Naive thymus-derived CD4-positive, alpha-beta T cell (primary cell): ENCODE measurements around the gene GPC6. TPM values are rescaled to one million over a fixed set of nuclear protein-coding genes. Genes with fewer than 3 reads are reported as not detected.

ENCODE experiments used
- ATAC-seq: fragments of 150-1000 bp; cut with Tn5 transposase; 2 replicates; pipeline ENCODE4 v1.10.0; 2021; ENCODE audit warnings: mild to moderate bottlenecking, moderate library complexity
- CTCF ChIA-PET: fragments of 350-600 bp; sonication (Branson Sonifier 250); formaldehyde crosslinking; loops from one replicate; lab custom pipeline; 2021; ENCODE audit warnings: antibody characterized with exemption; lab: Charles Lee
- POLR2A ChIA-PET: fragments of 350-600 bp; sonication (Branson Sonifier 250); formaldehyde crosslinking; loops from one replicate; lab custom pipeline; 2021; ENCODE audit warnings: antibody characterized with exemption, inconsistent platforms; lab: Charles Lee
- DNase-seq, 9 donors: peaks; one replicate each; pipeline versions ENCODE4 v3.0.0 to v3.0.0-alpha.2; 2020 to 2022; ENCODE audit warnings: mixed read lengths in 1 of 9
- H3K27ac ChIP-seq: one replicate; pipeline ENCODE4 v1.7.0; 2013; ENCODE audit warnings: mild to moderate bottlenecking, low read depth, low read length, moderate library complexity
- H3K27me3 ChIP-seq, 2 donors: one replicate each; pipeline ENCODE4 v1.7.0; 2013; ENCODE audit warnings: low read length in 2 of 2, mild to moderate bottlenecking in 2 of 2, moderate library complexity in 2 of 2; ENCODE audit not compliant: control insufficient read depth in 2 of 2, insufficient read depth in 2 of 2
- H3K36me3 ChIP-seq, 3 experiments: 1 replicate in 2 of 3; 2 replicates in 1 of 3; pipeline ENCODE4 v1.7.0; 2013; ENCODE audit warnings: low read length in 3 of 3, mild to moderate bottlenecking in 3 of 3, moderate library complexity in 1 of 3; ENCODE audit not compliant: insufficient read depth in 3 of 3, control insufficient read depth in 2 of 3
- H3K4me1 ChIP-seq, 2 donors: one replicate each; pipeline ENCODE4 v1.7.0; 2013; ENCODE audit warnings: low read length in 2 of 2, mild to moderate bottlenecking in 2 of 2, moderate library complexity in 1 of 2; ENCODE audit not compliant: control insufficient read depth in 2 of 2, insufficient read depth in 2 of 2
- H3K4me3 ChIP-seq: 2 replicates; pipeline ENCODE4 v1.7.0; 2013; ENCODE audit warnings: mild to moderate bottlenecking, low read length
- H3K9me3 ChIP-seq, 3 experiments: 1 replicate in 2 of 3; 2 replicates in 1 of 3; pipeline ENCODE4 v1.7.0; 2013; ENCODE audit warnings: low read length in 3 of 3; ENCODE audit not compliant: control insufficient read depth in 2 of 3
- H3K27ac Mint-ChIP-seq, 9 donors: one replicate each; pipeline ENCODE4 v1.8.0; 2020 to 2022; ENCODE audit warnings: mixed read lengths in 9 of 9, mild to moderate bottlenecking in 8 of 9, moderate library complexity in 5 of 9, inconsistent platforms in 2 of 9
- H3K27me3 Mint-ChIP-seq, 5 donors: one replicate each; pipeline ENCODE4 v1.8.0; 2021 to 2022; ENCODE audit warnings: mixed read lengths in 5 of 5, mild to moderate bottlenecking in 1 of 5
- H3K36me3 Mint-ChIP-seq, 5 donors: one replicate each; pipeline ENCODE4 v1.8.0; 2020 to 2022; ENCODE audit warnings: mixed read lengths in 5 of 5, mild to moderate bottlenecking in 3 of 5, inconsistent platforms in 1 of 5
- H3K4me1 Mint-ChIP-seq, 7 donors: one replicate each; pipeline ENCODE4 v1.8.0; 2020 to 2022; ENCODE audit warnings: mixed read lengths in 7 of 7, mild to moderate bottlenecking in 3 of 7, inconsistent platforms in 1 of 7
- H3K4me3 Mint-ChIP-seq, 10 donors: one replicate each; pipeline ENCODE4 v1.8.0; 2020 to 2022; ENCODE audit warnings: mild to moderate bottlenecking in 10 of 10, mixed read lengths in 10 of 10, moderate library complexity in 6 of 10, inconsistent platforms in 2 of 10
- H3K9me3 Mint-ChIP-seq, 11 donors: one replicate each; pipeline ENCODE4 v1.8.0; 2020 to 2022; ENCODE audit warnings: mixed read lengths in 11 of 11, mild to moderate bottlenecking in 4 of 11, inconsistent platforms in 1 of 11, moderate library complexity in 1 of 11
- intact Hi-C, 2 donors: fragments of 100-400 bp; cut with micrococcal nuclease; formaldehyde crosslinking; loops; one replicate each; pipeline ENCODE4 v1.15.1; 2023
- polyA plus RNA-seq, 2 donors: library from polyadenylated mRNA; unstranded; fragments of 300-500 nt; fragmentation: Illumina TruSeq; gene quantifications; one replicate each; pipeline ENCODE4 v1.2.3, GENCODE V29; 2021
- total RNA-seq, 6 experiments: library from RNA in 5 of 6; stranded (reverse) in 5 of 6; gene quantifications; 1 replicate in 5 of 6; 2 replicates in 1 of 6; pipeline ENCODE4 v1.2.3 and lab custom pipeline; 2021 to 2026

Gene GPC6
- total and polyA plus RNA-seq, 7 experiments from 2014 or later, result not detected

DNA sequence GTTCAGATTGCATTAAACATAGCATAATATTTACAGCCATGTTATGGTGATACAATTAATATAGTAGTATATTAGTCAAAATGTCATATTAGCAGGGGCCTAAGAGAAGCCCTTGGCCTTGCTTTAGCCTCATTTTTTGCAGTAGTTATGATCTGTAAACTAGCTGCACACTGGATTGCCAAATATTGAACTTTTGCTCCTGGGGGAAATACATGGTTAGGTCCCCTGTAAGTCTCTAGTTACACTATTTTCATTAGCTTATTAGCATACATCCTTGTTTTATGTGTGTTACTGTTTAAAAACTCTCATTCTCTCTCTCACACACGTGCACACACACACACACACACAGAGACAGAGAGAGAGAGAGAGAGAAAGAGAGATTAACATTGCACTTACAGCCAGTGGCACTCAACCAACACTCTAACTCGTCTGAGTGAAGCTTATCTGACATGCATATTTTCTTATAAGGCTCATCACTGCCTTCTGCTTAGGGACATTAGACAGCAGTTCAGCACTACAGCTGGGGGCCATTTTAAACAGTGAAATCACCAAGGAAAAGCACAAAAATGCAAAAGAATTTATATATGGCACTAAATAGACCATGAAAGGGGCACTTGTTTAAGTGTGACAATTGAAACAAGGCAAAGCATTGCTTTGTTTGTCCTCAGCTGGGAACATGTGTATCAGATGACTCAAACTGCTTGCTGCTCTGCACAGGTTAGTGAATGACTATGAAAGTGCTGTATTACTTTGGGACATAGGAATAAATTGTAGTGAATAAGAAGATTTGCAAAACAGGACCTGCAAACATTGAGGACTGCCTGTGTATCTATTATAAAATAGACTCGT, 278.7 kb downstream of the GPC6 start:
- intact Hi-C loops, result no loop called here
- no peak for ATAC-seq

DNA sequence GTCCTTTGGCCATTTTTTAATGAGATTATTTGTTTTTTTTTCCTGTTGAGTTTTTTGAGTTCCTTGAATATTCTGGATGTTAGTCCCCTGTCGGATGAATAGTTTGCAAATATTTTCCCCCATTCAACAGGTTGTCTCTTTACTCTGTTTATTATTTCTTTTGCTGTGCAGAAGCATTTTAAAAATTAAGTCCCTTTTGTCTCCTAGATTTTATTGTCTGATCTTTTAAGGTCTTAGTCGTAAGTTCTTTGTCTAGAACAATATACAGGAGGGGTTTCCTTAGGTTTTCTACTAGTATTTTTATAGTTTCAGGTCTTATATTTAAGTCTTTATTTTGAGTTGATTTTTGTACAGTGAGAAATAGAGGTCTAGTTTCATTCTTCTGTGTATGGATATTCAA, 284.4 kb downstream of the GPC6 start:
- H3K36me3 Mint-ChIP-seq, result no peaks in the 10 kb centered on the region
- H3K27ac ChIP-seq, result no peak overlapping the region
- no peak for DNase-seq
- no peaks in the 10 kb centered on the region for H3K27me3 ChIP-seq
- ChIA-PET CTCF (no interaction called here), POLR2A (no interaction called here)
- peaks cover 0 to 5% (median 0%) of the 10 kb centered on the region in 11 donors for H3K9me3 Mint-ChIP-seq
- intact Hi-C loops, result no loop called here
- no peaks in the 10 kb centered on the region for H3K9me3 ChIP-seq
- no peaks in the 10 kb centered on the region for H3K36me3 ChIP-seq
- H3K4me3 Mint-ChIP-seq, result no peak overlapping the region
- no peaks in the 10 kb centered on the region for H3K4me1 Mint-ChIP-seq
- H3K4me1 ChIP-seq, result no peaks in the 10 kb centered on the region
- H3K4me3 ChIP-seq, result no peak overlapping the region
- no peak overlapping the region for H3K27ac Mint-ChIP-seq
- ATAC-seq, result no peak
- peaks cover 0 to 25% (median 0%) of the 10 kb centered on the region in 5 donors for H3K27me3 Mint-ChIP-seq

More for the DNA sequence above, 278.7 kb downstream of the GPC6 start:
- Histone ChIP-seq H3K27ac (no peak overlapping the region), H3K4me3 (no peak overlapping the region), H3K27me3 (no peaks in the 10 kb centered on the region), H3K4me1 (no peaks in the 10 kb centered on the region), H3K36me3 (no peaks in the 10 kb centered on the region), H3K9me3 (no peaks in the 10 kb centered on the region)
- Mint-ChIP-seq H3K27me3 (peaks cover 0 to 8% (median 0%) of the 10 kb centered on the region in 5 donors), H3K9me3 (peaks cover 0 to 5% (median 0%) of the 10 kb centered on the region in 11 donors), H3K4me1 (no peaks in the 10 kb centered on the region), H3K36me3 (no peaks in the 10 kb centered on the region), H3K27ac (no peak overlapping the region), H3K4me3 (no peak overlapping the region)
- ChIA-PET CTCF (no interaction called here), POLR2A (no interaction called here)
- no peak for DNase-seq

DNA sequence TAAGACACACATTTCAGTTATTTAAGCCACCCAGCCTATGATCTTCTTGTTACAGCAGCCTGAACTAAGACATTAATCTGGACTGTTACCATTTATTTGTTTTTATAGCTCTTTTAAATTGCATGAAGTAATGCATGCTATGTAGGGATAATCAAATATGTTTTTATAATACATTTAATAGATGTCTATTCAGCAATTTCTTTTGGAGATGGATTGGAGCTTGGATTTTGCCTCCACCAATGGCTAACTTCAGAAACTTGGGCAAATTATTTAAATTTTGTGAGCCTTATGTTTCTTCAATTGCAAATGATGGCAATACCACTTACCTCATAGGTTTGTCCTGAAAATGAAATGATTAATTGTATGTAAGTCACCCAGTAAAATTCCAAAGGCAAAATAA, 288.7 kb downstream of the GPC6 start:
- H3K4me1 ChIP-seq, result no peaks in the 10 kb centered on the region
- Mint-ChIP-seq H3K4me1 (no peaks in the 10 kb centered on the region), H3K27me3 (peaks cover 0 to 25% (median 3%) of the 10 kb centered on the region in 5 donors), H3K4me3 (no peak overlapping the region), H3K36me3 (no peaks in the 10 kb centered on the region), H3K9me3 (no peaks in the 10 kb centered on the region), H3K27ac (no peak overlapping the region)
- ChIA-PET POLR2A (no interaction called here), CTCF (no interaction called here)
- H3K36me3 ChIP-seq, result no peaks in the 10 kb centered on the region
- H3K27me3 ChIP-seq, result no peaks in the 10 kb centered on the region
- no peak overlapping the region for H3K27ac ChIP-seq
- no peak for DNase-seq
- ATAC-seq, result no peak
- intact Hi-C loops, result no loop called here
- H3K9me3 ChIP-seq, result no peaks in the 10 kb centered on the region
- H3K4me3 ChIP-seq, result no peak overlapping the region

DNA sequence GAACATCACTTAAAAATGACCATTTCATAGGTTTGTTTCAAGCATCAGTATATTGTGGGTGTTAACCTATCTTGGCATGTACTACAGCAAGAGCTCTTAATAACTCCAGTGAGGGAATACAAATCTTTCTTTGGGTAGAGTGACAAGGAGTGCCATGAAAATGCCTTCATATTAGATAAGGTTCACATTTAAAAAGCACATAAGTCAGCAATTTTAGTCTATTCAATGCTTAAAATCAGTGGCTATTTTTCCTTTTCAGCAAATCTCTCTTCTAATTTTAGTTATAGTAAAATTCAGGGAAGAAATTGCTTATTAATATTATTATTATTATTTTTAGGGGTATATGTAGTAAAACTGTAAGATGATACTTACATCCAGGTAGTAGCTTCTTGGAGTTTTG, 291.1 kb downstream of the GPC6 start:
- H3K4me3 ChIP-seq, result no peak overlapping the region
- intact Hi-C loops, result no loop called here
- DNase-seq (no peak), ATAC-seq (no peak)
- no peaks in the 10 kb centered on the region for H3K36me3 ChIP-seq
- Mint-ChIP-seq H3K4me1 (no peaks in the 10 kb centered on the region), H3K9me3 (no peaks in the 10 kb centered on the region), H3K27me3 (peaks cover 0 to 19% (median 3%) of the 10 kb centered on the region in 5 donors), H3K27ac (no peak overlapping the region), H3K36me3 (no peaks in the 10 kb centered on the region), H3K4me3 (no peak overlapping the region)
- no peaks in the 10 kb centered on the region for H3K9me3 ChIP-seq
- ChIA-PET POLR2A (no interaction called here), CTCF (no interaction called here)
- no peaks in the 10 kb centered on the region for H3K27me3 ChIP-seq
- no peak overlapping the region for H3K27ac ChIP-seq
- no peaks in the 10 kb centered on the region for H3K4me1 ChIP-seq

DNA sequence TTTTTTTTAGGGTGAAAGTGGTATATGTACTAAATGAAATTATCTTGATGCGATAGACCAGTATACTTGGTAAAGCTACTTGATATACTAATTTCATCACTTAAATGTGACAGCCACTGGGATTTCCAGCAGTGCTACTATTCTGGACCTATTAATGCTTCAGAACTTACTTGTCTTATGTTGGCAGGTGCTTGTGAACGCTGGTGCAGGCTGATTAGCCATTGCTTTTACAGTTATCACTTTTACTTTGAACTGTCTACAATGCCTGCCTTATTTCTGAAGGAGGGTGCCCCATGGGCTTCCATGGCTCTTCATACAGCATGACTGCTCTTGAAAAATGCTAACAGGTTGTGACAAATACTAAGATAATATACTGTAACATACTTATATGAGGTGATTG, 294.7 kb downstream of the GPC6 start:
- H3K36me3 Mint-ChIP-seq, result no peaks in the 10 kb centered on the region
- Histone ChIP-seq H3K9me3 (no peaks in the 10 kb centered on the region), H3K27ac (no peak overlapping the region), H3K36me3 (no peaks in the 10 kb centered on the region), H3K4me3 (no peak overlapping the region), H3K27me3 (no peaks in the 10 kb centered on the region), H3K4me1 (no peaks in the 10 kb centered on the region)
- POLR2A ChIA-PET, result no interaction called here
- CTCF ChIA-PET, result no interaction called here
- peaks cover 0 to 2% (median 0%) of the 10 kb centered on the region in 11 donors for H3K9me3 Mint-ChIP-seq
- no peak overlapping the region for H3K4me3 Mint-ChIP-seq
- peaks cover 0 to 3% (median 0%) of the 10 kb centered on the region in 5 donors for H3K27me3 Mint-ChIP-seq
- no peak overlapping the region for H3K27ac Mint-ChIP-seq
- DNase-seq (no peak), ATAC-seq (no peak)
- H3K4me1 Mint-ChIP-seq, result no peaks in the 10 kb centered on the region
- intact Hi-C loops, result no loop called here

DNA sequence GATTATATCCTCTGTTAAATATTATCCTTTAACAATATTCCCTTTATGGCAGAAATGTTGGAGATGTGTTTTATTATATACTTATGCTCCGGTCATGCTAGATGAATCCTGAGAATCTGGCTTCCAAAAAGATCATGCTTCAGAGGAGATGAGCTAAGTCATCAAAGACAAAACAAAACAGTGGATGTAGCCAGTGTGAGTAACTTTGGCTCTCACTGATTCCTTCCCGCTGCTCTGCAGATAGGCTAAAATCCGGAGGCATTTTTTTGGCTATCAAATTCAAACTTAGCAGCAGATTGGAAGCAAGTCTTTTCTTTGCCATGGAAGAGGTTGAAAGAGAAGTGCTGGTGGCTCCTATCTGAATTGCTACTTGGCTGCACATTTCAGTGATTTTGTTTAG, 295.9 kb downstream of the GPC6 start:
- Mint-ChIP-seq H3K36me3 (no peaks in the 10 kb centered on the region), H3K27ac (no peak overlapping the region), H3K9me3 (peaks cover 0 to 2% (median 0%) of the 10 kb centered on the region in 11 donors), H3K27me3 (peaks cover 0 to 2% (median 0%) of the 10 kb centered on the region in 5 donors), H3K4me1 (no peaks in the 10 kb centered on the region), H3K4me3 (no peak overlapping the region)
- Histone ChIP-seq H3K36me3 (no peaks in the 10 kb centered on the region), H3K9me3 (no peaks in the 10 kb centered on the region), H3K4me3 (no peak overlapping the region), H3K27ac (no peak overlapping the region), H3K4me1 (no peaks in the 10 kb centered on the region), H3K27me3 (no peaks in the 10 kb centered on the region)
- intact Hi-C loops, result no loop called here
- DNase-seq, result no peak
- POLR2A ChIA-PET, result no interaction called here
- CTCF ChIA-PET, result no interaction called here
- ATAC-seq, result no peak

DNA sequence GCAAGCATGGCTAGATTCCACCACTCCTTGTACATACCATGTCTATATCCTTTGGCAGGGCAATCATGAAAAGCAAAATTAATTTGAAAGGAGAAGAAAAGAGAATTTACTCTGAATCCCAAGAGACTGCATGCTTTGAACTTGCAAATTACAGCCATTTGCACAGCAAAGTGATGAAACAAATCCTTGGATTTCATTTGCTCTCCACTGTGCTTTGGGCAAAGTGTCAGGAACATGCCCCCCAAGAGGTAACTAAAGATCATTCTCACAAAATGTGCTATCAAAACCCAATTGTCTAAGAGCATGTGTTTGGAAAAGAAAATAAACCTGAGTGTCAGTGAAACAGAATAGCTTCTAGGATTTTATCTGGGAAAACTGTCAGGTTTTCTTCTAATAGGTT, 298.5 kb downstream of the GPC6 start:
- H3K4me1 ChIP-seq, result no peaks in the 10 kb centered on the region
- CTCF ChIA-PET, result no interaction called here
- no peaks in the 10 kb centered on the region for H3K27me3 Mint-ChIP-seq

More for the DNA sequence above, 298.5 kb downstream of the GPC6 start:
- intact Hi-C loops, result no loop called here
- Histone ChIP-seq H3K27me3 (no peaks in the 10 kb centered on the region), H3K27ac (no peak overlapping the region), H3K36me3 (no peaks in the 10 kb centered on the region), H3K4me3 (no peak overlapping the region), H3K9me3 (no peaks in the 10 kb centered on the region)
- no peak for DNase-seq
- no peak for ATAC-seq
- POLR2A ChIA-PET, result no interaction called here
- no peaks in the 10 kb centered on the region for H3K36me3 Mint-ChIP-seq
- H3K27ac Mint-ChIP-seq, result no peak overlapping the region
- no peaks in the 10 kb centered on the region for H3K4me1 Mint-ChIP-seq
- peaks cover 0 to 4% (median 0%) of the 10 kb centered on the region in 11 donors for H3K9me3 Mint-ChIP-seq
- no peak overlapping the region for H3K4me3 Mint-ChIP-seq
